ENCODE results near the gene CFAP299.

The CFAP299 gene

DNA sequence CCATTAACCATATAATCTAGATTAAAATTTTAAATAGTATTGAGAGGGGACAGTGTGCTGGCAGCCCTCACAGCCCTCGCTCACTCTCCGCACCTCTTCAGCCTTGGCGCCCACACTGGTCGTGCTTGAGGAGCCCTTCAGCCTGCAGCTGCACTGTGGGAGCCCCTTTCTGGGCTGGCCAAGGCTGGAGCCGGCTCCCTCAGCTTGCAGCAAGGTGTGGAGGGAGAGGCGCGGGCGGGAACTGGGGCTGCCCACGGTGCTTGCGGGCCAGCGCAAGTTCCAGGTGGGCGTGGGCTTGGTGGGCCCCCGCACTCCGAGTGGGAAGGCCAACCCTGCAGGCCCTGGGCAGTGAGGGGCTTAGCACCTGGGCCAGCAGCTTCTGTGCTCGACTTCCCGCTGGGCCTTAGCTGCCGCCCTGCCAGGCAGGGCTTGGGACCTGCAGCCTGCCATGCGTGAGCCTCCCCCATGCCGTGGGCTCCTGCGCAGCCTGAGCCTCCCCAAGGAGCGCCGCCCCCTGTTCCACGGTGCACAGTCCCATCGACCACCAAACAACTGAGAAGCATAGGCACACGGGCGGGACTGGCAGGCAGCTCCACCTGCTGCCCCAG is 32.8 kb upstream of the CFAP299 start:
- no peak for DNase-seq (ENCODE audit: low read depth)
- H3K4me3 ChIP-seq (ENCODE audit: low read depth, low read length), result no peak overlapping the region
- TF ChIP-seq, protein P1, sequence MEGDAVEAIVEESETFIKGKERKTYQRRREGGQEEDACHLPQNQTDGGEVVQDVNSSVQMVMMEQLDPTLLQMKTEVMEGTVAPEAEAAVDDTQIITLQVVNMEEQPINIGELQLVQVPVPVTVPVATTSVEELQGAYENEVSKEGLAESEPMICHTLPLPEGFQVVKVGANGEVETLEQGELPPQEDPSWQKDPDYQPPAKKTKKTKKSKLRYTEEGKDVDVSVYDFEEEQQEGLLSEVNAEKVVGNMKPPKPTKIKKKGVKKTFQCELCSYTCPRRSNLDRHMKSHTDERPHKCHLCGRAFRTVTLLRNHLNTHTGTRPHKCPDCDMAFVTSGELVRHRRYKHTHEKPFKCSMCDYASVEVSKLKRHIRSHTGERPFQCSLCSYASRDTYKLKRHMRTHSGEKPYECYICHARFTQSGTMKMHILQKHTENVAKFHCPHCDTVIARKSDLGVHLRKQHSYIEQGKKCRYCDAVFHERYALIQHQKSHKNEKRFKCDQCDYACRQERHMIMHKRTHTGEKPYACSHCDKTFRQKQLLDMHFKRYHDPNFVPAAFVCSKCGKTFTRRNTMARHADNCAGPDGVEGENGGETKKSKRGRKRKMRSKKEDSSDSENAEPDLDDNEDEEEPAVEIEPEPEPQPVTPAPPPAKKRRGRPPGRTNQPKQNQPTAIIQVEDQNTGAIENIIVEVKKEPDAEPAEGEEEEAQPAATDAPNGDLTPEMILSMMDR (IDR thresholded peaks at IDR 0.05; ENCODE audit: control insufficient read depth, extremely low read depth, insufficient read depth), result no peak

DNA sequence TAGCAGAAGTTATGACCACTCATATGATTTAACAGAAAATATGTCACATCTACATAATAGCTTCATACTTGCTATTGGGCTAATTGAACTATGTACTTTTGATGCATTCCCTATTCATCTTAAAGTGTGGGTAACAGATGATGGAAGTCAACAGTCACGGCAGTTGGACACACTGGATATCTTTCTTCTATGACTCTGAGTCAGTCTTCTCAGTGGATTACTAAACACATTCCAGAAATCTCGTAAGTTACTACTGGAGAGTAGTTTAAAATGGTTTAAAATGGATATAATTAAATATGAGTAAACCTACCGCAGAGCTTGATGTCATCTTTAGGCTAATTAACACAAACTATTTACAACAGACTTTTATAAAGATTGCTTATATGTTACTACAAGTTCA is 30.1 kb upstream of the CFAP299 start:
- TF ChIP-seq, protein P1 (IDR thresholded peaks at IDR 0.05; ENCODE audit: control insufficient read depth, extremely low read depth, insufficient read depth), result no peak
- DNase-seq (ENCODE audit: low read depth), result no peak
- no peak overlapping the region for H3K4me3 ChIP-seq (ENCODE audit: low read depth, low read length)

DNA sequence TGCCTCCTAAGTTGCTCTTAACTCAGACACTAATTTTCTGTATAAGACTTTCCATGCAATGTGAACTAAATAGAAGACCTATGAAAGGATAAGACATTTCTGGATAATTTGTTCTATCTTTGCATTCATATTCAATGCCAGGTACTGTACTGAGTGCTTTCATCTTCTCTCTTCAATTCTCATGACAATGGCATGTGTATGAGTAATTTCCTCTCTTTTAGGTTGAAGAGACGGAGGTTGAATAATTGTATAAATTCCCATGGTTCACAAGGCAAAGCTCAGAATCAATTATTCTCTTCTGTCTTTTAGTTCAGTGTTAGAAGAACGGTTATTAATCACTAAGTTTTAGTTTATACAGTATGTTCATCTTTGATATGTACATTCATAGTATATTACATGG is 29.3 kb upstream of the CFAP299 start:
- H3K4me3 ChIP-seq (ENCODE audit: low read depth, low read length), result no peak overlapping the region
- no peak for DNase-seq (ENCODE audit: low read depth)
- TF ChIP-seq, protein P1 (IDR thresholded peaks at IDR 0.05; ENCODE audit: control insufficient read depth, extremely low read depth, insufficient read depth), result no peak

DNA sequence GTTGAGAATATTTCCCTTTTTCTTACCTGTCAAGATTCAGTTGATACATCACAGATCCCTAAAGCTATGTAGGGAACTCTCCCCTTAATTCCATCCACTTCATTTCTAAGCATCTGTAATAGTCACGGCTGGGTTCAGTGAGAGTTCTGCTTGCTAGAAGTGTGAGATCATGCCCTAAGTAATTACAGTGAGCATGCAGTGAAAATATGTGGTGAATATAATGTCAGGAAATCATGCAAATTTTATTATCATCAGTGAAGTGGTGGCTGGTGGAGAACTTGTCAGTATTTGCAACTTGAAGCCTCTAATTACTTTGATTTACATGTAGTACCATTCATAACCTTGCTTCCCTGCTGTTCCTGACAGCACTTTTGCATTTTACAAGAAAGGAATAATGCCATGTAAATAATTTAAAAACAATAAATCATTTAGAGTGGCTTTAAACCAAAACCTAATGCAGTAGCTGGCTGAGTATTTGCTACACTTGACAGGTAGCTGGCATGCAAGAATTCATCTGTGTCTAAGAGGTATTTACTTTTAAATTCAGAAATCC is 28.3 kb upstream of the CFAP299 start:
- TF ChIP-seq, protein P1 (IDR thresholded peaks at IDR 0.05; ENCODE audit: control insufficient read depth, extremely low read depth, insufficient read depth), result no peak
- DNase-seq (ENCODE audit: low read depth), result no peak
- H3K4me3 ChIP-seq (ENCODE audit: low read depth, low read length), result no peak overlapping the region

DNA sequence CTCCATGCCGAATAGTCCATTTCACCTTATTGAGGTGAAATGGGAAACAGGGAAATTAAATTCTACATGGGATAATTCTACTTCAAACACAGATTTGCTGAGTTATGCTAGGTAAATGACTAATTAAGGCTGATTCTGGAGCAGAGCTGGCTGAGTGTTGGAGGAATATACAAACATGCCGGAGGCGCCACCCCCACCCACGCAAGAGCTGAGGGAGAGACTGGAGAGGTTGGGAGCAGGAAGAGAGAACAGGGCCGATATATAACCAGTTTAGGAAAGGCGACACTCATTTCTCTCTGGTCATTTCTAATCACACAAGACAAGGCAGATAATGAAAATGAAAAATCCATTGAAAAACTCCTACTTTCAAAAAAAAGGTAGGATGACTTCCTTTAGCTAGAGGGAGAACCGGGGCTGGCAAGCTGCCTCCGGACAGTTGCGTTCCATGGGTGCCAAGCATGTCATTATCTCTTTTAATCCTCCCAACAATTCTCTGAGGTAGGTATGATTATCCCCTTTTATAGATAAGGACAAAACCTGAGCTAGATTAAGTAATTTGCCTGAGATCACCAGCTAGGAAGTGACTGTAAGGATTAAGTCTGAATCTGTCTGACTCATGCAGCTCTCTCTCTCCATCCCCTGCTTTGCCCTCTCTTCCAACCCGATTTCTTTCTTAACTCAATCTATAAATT is 27.6 kb upstream of the CFAP299 start:
- TF ChIP-seq, protein P1 (IDR thresholded peaks at IDR 0.05; ENCODE audit: control insufficient read depth, extremely low read depth, insufficient read depth), result no peak
- no peak for DNase-seq (ENCODE audit: low read depth)
- H3K4me3 ChIP-seq (ENCODE audit: low read depth, low read length), result no peak overlapping the region

DNA sequence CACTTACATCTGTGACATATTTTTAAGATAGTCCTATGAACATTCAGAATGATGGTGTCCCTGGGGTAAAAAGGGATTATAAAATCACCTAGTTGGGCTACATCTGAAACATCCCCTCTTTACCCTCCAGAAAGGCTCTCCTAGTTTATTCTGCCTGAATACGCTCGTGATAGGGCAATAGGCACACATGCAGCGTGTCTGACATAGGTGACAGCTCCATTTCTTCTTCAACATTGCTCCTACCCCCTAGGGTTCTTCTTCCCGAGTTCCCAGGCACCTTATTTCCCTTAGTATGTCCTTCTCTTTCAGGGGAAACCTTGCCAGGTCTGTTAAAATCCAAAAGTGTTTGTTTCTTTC is 27.1 kb upstream of the CFAP299 start:
- no peak for DNase-seq (ENCODE audit: low read depth)
- TF ChIP-seq, protein P1 (IDR thresholded peaks at IDR 0.05; ENCODE audit: control insufficient read depth, extremely low read depth, insufficient read depth), result no peak
- no peak overlapping the region for H3K4me3 ChIP-seq (ENCODE audit: low read depth, low read length)
